CD4-positive, alpha-beta T cell treated with Interleukin-4 for 4 hours (primary cell): ENCODE results near the gene MSL3B.

Experiments
- DNase-seq: peaks from one replicate; pipeline ENCODE4 v3.0.0-alpha.2; 2020

MSL3B gene

DNA sequence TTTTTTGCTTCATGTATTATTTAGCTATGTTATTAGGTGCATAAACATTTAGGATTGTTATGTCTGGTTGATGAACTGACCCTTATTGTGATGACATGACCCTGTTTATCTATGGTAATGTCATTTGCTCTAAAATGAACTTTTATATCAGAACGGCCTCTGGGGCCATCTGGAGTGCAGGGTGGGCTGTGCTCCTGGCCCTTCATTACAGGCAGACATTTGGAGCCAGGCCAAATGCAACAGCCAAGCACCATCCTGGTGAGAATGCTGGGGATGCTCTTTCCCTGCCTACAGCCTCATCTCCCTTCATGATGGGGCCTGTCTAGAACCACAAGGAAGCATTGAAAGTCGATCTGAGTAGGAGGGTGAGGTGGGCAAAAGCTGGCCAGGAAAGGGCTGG, 51.9 kb downstream of the MSL3B start:
- DNase-seq, result no peak

DNA sequence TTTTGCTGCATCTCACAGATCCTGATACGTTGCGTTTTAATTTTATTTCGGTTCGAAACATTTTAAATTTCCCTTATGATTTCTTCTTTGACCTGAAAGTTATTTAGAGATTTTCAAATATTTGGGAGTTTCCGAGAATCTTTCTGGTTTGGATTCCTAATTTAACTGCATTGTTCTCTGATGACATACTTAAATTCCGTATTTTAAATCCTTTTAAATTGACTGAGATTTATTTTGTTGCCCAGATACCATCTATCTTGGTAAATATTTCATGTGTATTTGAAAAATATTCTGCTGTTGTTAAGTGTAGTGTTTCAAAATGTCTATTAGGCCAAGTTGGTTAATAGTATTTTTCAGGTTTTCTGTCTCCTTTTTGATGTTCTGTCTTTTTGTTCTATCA, 52.3 kb downstream of the MSL3B start:
- DNase-seq, result no peak
